GM23248 (cell line): Measurements from ENCODE around the gene DOK5. TPM values are rescaled to one million over a fixed set of nuclear protein-coding genes. Genes with fewer than 3 reads are reported as not detected.
A peak's percentile ranks its signal among the peaks of the same experiment; 100 is the strongest.

Experiments used
- DNase-seq: peaks from one replicate; pipeline ENCODE4 v3.0.0-alpha.2; 2015
- H2AFZ ChIP-seq: fragments of 200-600 bp; sonication (generic); 2 replicates; pipeline ENCODE4 v1.6.1; 2016; ENCODE audit warnings: antibody characterized with exemption
- H3F3A ChIP-seq: fragments of 200-600 bp; sonication (generic); 2 replicates; pipeline ENCODE4 v1.6.1; 2016; ENCODE audit warnings: mild to moderate bottlenecking, antibody characterized with exemption, mixed run types; ENCODE audit not compliant: insufficient read depth
- H3K27ac ChIP-seq: fragments of 200-600 bp; sonication (generic); 2 replicates; pipeline ENCODE4 v1.5.1; 2016; ENCODE audit warnings: mild to moderate bottlenecking
- H3K27me3 ChIP-seq: fragments of 200-600 bp; sonication (generic); replicated peaks from 2 replicates; pipeline ENCODE4 v1.6.1; 2016; ENCODE audit warnings: mild to moderate bottlenecking; ENCODE audit not compliant: insufficient read depth
- H3K36me3 ChIP-seq: fragments of 200-600 bp; sonication (generic); 2 replicates; pipeline ENCODE4 v1.6.1; 2016; ENCODE audit warnings: low read depth, mild to moderate bottlenecking
- H3K4me1 ChIP-seq: fragments of 200-600 bp; sonication (generic); 2 replicates; pipeline ENCODE4 v1.6.1; 2016; ENCODE audit warnings: mild to moderate bottlenecking; ENCODE audit not compliant: insufficient read depth
- H3K4me2 ChIP-seq: fragments of 200-600 bp; sonication (generic); one replicate; pipeline ENCODE4 v1.6.1; 2016; ENCODE audit warnings: mild to moderate bottlenecking; ENCODE audit not compliant: unreplicated experiment
- H3K4me3 ChIP-seq: fragments of 200-600 bp; sonication (generic); 2 replicates; pipeline ENCODE4 v1.5.1; 2016; ENCODE audit warnings: mild to moderate bottlenecking
- H3K79me2 ChIP-seq: fragments of 200-600 bp; sonication (generic); 2 replicates; pipeline ENCODE4 v1.6.1; 2016; ENCODE audit warnings: mild to moderate bottlenecking; ENCODE audit not compliant: insufficient read depth
- H3K9ac ChIP-seq: fragments of 200-600 bp; sonication (generic); 2 replicates; pipeline ENCODE4 v1.6.1; 2016; ENCODE audit warnings: mild to moderate bottlenecking
- H3K9me2 ChIP-seq: fragments of 200-600 bp; sonication (generic); 2 replicates; pipeline ENCODE4 v1.6.1; 2016; ENCODE audit warnings: mixed run types, mild to moderate bottlenecking, moderate library complexity; ENCODE audit not compliant: insufficient read depth
- H3K9me3 ChIP-seq: fragments of 200-600 bp; sonication (generic); one replicate; pipeline ENCODE4 v1.6.1; 2017; ENCODE audit warnings: low read depth
- H4K20me1 ChIP-seq: fragments of 200-600 bp; sonication (generic); 2 replicates; pipeline ENCODE4 v1.6.0; 2016; ENCODE audit not compliant: insufficient read depth
- EZH2 ChIP-seq: fragments of 200-600 bp; sonication (generic); IDR thresholded peaks from 2 replicates; pipeline ENCODE4 v1.6.1; 2018; ENCODE audit warnings: antibody characterized with exemption, mild to moderate bottlenecking; ENCODE audit not compliant: insufficient read depth, poor library complexity, severe bottlenecking
- EZH2phosphoT487 ChIP-seq: fragments of 200-600 bp; sonication (generic); IDR thresholded peaks from 2 replicates; pipeline ENCODE4 v1.6.1; 2018; ENCODE audit warnings: antibody characterized with exemption, moderate library complexity, mild to moderate bottlenecking, low read depth; ENCODE audit not compliant: insufficient read depth
- WGBS, 2 experiments: methylation state at CpG; one replicate each; pipeline ENCODE4 v1.1.6; 2015 to 2017; ENCODE audit warnings: low lambda C conversion rate in 2 of 2, low coverage in 1 of 2; ENCODE audit errors: missing lambda C conversion rate in 2 of 2; 5-methylcytosine and 5-hydroxymethylcytosine counted together
- in situ Hi-C: fragments of 300-500 bp; cut with MboI; formaldehyde crosslinking; loops from 2 replicates; pipeline ENCODE4 v1.15.0; 2020
- polyA plus RNA-seq: library from polyadenylated mRNA; unstranded; fragments of >200 nt; fragmentation: Nextera tagmentation; extraction: Ambion mirVana; gene quantifications from 2 replicates; pipeline ENCODE4 v1.2.1, GENCODE V29; 2016
- total RNA-seq: library from RNA; depleted of rRNA; stranded (reverse); fragments of >200 nt; shearing (Covaris generic); gene quantifications from 2 replicates; pipeline ENCODE4 v1.2.3, GENCODE V29; 2014

Gene DOK5
- total and polyA plus RNA-seq, 2 experiments from 2014 or later, result 10.8 to 16.1 TPM

DNA sequence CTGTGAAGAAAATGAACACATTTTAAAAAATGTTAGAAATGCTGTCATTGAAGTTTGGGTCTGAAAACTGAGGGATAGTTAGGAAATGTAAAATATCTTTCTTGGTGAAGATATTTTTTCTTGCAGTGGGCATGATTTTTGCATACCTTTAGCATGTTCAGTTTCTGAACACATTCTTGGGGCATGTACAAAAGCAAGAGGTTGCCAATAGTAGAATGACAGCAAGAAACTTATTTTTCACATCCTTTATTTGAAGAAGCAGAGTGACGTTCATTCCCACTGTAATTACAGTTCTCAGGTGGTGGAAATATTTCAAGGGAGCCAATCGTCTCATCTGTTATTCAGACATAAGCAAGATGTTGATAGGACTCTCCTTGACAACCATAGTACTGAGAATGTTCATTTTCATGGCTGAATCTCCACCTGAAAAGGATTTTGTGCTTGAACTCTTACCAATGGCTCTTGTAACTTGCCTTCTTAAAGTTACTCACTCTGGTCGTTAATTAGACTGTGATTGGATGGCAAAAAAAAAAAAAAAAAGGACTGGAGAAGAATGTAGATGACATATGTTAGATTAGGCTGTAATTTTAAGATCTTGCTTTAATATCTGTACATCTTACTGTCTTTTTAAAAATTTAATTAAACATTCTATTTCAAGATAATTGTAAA is 74.4 kb downstream of the DOK5 start:
- Histone ChIP-seq H3K4me3 (peak overlapping the region; percentile 2; the same call in 1 of the 2 replicates), H2AFZ (peak overlapping the region; percentile 15; the same call in 1 of the 2 replicates), H3K36me3 (no peaks in the 10 kb centered on the region), H3K4me1 (peaks cover 24% of the 10 kb centered on the region), H3K9me3 (no peaks in the 10 kb centered on the region), H3K4me2 (peak overlapping the region; percentile 49), H4K20me1 (no peaks in the 10 kb centered on the region), H3F3A (peaks cover 20% of the 10 kb centered on the region), H3K79me2 (no peaks in the 10 kb centered on the region), H3K9ac (no peak overlapping the region), H3K27ac (peak overlapping the region; percentile 59), H3K9me2 (no peaks in the 10 kb centered on the region), H3K27me3 (no peaks in the 10 kb centered on the region)
- DNase-seq, result peak; percentile 58
- no peak for TF ChIP-seq EZH2
- TF ChIP-seq EZH2phosphoT487, result no peak
- 33 to 42% methylated on average over 3 of the region's 3 CpGs for WGBS, 2 experiments
- in situ Hi-C loops, result no loop called here

DNA sequence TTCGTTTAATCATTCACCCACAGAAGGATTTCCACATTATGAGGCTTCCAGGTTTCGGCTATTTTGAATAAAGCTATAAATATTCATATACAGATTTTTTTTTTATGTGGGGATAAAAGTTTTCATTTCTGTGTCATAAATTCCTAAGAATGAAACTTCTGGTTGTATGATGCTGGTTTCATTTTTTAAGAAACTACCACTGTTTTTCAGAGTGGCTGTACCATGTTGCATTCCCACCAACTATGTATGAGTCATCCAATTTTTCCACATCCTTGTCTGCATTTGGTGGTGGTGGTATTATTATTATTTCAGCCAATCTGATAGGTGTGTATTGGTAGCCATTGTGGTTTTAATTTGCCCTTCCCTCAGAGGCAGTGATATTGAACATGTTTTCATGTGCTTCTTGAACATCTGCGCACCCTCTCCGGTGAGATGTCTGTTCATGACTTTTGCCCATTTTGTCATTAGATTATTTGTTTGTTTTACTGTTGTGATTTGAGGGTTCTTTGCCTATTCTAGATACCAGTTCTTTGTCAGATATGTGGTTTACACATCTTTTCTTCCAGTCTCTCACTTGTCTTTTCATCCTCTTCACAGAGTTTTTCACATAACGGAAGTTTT is 75.5 kb downstream of the DOK5 start:
- H3K36me3 ChIP-seq, result no peaks in the 10 kb centered on the region
- H3K4me3 ChIP-seq, result no peak overlapping the region
- in situ Hi-C loops, result no loop called here
- H3F3A ChIP-seq, result peaks cover 17% of the 10 kb centered on the region
- WGBS, 2 experiments, result 90 to 98% methylated on average over 5 of the region's 5 CpGs
- no peak overlapping the region for H3K4me2 ChIP-seq
- no peak for TF ChIP-seq EZH2
- no peak for TF ChIP-seq EZH2phosphoT487
- no peak overlapping the region for H2AFZ ChIP-seq
- H3K4me1 ChIP-seq, result peaks cover 23% of the 10 kb centered on the region
- no peak overlapping the region for H3K9ac ChIP-seq
- peak overlapping the region; percentile 59 for H3K27ac ChIP-seq
- no peaks in the 10 kb centered on the region for H3K79me2 ChIP-seq
- peak; percentile 33 for DNase-seq
- H3K9me2 ChIP-seq, result no peaks in the 10 kb centered on the region
- no peaks in the 10 kb centered on the region for H3K9me3 ChIP-seq
- no peaks in the 10 kb centered on the region for H4K20me1 ChIP-seq
- no peaks in the 10 kb centered on the region for H3K27me3 ChIP-seq

GRCh38 chr20:54554006-54554405 is 78.6 kb downstream of the DOK5 start:
- H3K79me2 ChIP-seq, result no peaks in the 10 kb centered on the region
- no peak for DNase-seq
- no peaks in the 10 kb centered on the region for H3K9me2 ChIP-seq
- no peak overlapping the region for H3K4me3 ChIP-seq
- H2AFZ ChIP-seq, result no peak overlapping the region
- H3K9me3 ChIP-seq, result no peaks in the 10 kb centered on the region
- no peak overlapping the region for H3K27ac ChIP-seq
- H3K27me3 ChIP-seq, result no peaks in the 10 kb centered on the region
- H4K20me1 ChIP-seq, result no peaks in the 10 kb centered on the region
- in situ Hi-C loops, result no loop called here
- no peak overlapping the region for H3K9ac ChIP-seq
- no peak for TF ChIP-seq EZH2
- no peak for TF ChIP-seq EZH2phosphoT487
- no peaks in the 10 kb centered on the region for H3K36me3 ChIP-seq
- peaks cover 27% of the 10 kb centered on the region for H3F3A ChIP-seq
- peaks cover 33% of the 10 kb centered on the region for H3K4me1 ChIP-seq
- no peak overlapping the region for H3K4me2 ChIP-seq

GRCh38 chr20:54555150-54555549 is 79.8 kb downstream of the DOK5 start:
- H3K36me3 ChIP-seq, result no peaks in the 10 kb centered on the region
- no peak for DNase-seq
- H3K4me3 ChIP-seq, result no peak overlapping the region
- H3K9me3 ChIP-seq, result no peaks in the 10 kb centered on the region
- H3K9me2 ChIP-seq, result no peaks in the 10 kb centered on the region
- no peaks in the 10 kb centered on the region for H3K27me3 ChIP-seq
- H4K20me1 ChIP-seq, result no peaks in the 10 kb centered on the region
- H3K4me1 ChIP-seq, result peaks cover 24% of the 10 kb centered on the region
- H3K4me2 ChIP-seq, result no peak overlapping the region
- H3K79me2 ChIP-seq, result no peaks in the 10 kb centered on the region
- TF ChIP-seq EZH2phosphoT487, result no peak
- no peak for TF ChIP-seq EZH2
- H2AFZ ChIP-seq, result no peak overlapping the region
- no peak overlapping the region for H3K9ac ChIP-seq
- 67 to 69% methylated on average over 3 of the region's 3 CpGs for WGBS, 2 experiments
- H3F3A ChIP-seq, result peaks cover 17% of the 10 kb centered on the region
- in situ Hi-C loops, result no loop called here
- no peak overlapping the region for H3K27ac ChIP-seq
